GM21367 (cell line): Measurements from ENCODE around the gene PIK3R3.
"Not testable (repeated sequence)": the region's sequence is repeated elsewhere in the genome, so short reads cannot be mapped to it uniquely, and the experiment has no call there.

Experiments
- ATAC-seq: cut with Tn5 transposase; IDR thresholded peaks from one replicate; pipeline ENCODE4 v1.9.1; 2021; ENCODE audit not compliant: unreplicated experiment

The PIK3R3 gene

GRCh38 chr1:46113948-46114347 lies 18.5 kb downstream of the PIK3R3 start:
- ATAC-seq, result no peak

DNA sequence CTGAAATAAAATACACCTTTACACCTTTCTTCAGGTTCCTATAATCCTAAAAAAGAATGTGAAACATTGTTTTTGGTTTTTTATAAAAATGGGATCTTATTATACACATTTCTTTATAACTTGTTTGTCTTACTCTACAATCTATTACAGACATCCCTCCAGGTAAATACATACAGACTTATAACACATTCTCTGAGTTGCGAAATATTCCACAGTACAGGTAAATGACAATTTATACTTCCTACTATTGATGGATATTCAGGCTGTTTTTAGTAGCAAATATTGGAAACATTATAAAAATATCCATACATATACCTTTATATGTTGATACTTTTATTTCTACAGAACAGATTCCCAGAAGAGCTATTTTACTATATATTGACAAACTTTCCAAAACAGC lies 20.3 kb downstream of the PIK3R3 start:
- no peak for ATAC-seq

DNA sequence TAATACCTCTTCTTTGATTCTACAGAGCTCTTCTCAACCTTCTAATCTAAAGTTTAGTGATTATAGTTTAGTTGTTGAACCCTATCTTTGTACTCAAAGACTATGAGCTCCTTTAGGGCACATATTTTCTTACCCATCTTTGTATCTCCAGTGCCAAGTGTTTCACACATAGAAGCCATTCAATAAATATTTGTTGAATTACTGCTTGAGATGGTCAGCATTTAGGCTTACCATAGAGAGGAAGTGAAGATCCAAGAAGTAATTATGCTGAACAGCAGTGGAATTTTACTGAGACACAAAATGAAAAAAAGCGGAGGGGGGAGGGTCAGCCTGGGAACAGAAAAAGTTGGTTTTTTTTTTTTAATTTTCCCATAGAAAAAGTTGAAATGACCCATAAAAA lies 21.9 kb downstream of the PIK3R3 start:
- ATAC-seq, result no peak

DNA sequence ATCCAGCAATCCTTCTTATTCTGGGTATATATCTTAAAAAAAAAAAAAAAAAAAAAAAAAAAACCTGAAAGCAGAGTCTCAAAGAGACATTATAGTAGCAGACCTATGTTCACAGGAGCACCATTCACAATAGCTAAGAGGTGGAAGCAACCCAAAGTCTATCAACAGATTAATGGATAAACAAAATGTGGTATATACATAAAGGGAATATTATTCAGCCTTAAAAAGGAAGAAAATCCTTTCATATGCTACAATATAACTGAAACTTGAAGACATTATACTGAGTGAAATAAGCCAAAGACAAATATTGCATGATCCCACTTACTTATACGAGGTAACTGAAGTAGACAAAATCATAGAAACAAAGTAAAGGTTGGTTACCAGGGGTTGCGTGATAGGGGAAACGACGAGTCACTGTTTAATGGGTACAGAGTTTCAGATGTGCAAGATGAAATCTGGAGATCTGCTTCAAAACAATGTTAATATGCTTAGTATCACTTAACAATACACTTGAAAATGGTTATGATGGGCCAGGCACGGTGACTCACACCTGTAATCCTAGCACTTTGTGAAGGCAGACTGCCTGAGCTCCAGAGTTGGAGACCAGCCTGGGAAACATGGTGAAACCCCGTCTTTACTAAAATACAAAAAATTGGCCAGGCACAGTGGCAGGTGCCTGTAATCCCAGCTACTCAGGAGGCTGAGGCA lies 29.5 kb downstream of the PIK3R3 start:
- ATAC-seq, result no peak

- ATAC-seq, result no peak
Measured at GRCh38 chr1:46099215-46099614, 33.2 kb downstream of the PIK3R3 start.

GRCh38 chr1:46098027-46098712 lies 34.3 kb downstream of the PIK3R3 start:
- ATAC-seq, result no peak

DNA sequence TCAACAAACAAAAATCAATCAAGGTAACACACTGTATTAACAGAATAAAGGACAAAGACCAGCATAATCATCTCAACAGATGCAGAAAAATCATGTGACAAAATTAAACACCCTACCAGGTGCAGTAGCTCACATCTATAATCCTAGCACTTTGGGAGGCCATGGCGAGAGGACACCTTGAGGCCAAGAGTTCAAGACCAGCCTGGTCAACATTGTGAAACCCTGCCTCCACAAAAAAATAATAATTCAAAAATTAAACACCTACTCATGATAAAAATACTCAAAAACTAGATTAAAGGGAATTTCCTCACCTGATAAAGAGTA lies 35.3 kb downstream of the PIK3R3 start:
- ATAC-seq, result no peak

DNA sequence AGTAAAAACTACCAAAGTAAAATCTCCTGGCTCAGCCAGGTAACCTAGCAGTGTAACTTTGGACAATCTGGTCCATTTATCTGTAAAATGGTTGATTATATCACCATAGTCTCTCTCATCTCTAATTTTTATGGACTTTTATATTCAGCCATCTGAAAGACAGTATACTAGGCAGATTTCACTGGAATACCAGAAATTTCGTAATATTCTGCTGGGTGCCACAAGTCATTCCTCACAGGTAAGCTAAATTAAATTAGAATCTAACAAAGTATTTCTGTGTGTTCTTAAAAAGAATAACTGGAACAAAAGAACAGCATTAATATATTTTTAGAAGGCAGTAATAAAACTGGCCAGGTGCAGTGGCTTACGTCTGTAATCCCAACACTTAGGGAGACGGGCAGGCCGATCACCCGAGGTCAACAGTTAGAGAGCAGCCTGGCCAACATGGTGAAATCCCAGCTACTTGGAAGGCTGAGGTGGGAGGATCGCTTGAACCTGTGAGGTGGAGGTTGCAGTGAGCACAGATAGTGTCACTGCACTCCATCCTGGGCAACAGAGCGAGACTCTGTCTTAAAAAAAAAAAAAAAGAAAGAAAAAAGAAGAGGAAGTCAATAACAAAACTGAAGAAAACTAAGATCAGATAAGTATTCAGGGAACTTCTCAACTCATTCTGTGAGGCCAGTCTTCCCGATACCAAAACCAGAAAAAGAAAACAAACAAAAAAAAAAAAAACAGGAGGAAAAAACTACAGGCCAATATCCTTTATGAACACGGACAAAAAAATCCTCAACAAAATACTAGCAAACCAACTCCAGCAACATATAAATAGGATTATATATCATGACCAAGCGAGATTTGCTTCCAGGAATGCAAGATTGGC lies 35.9 kb downstream of the PIK3R3 start:
- ATAC-seq, result no peak

GRCh38 chr1:46095110-46095509 lies 37.3 kb downstream of the PIK3R3 start:
- not testable (repeated sequence) for ATAC-seq

- ATAC-seq, result no peak
Measured at GRCh38 chr1:46094471-46095005, 37.9 kb downstream of the PIK3R3 start.

DNA sequence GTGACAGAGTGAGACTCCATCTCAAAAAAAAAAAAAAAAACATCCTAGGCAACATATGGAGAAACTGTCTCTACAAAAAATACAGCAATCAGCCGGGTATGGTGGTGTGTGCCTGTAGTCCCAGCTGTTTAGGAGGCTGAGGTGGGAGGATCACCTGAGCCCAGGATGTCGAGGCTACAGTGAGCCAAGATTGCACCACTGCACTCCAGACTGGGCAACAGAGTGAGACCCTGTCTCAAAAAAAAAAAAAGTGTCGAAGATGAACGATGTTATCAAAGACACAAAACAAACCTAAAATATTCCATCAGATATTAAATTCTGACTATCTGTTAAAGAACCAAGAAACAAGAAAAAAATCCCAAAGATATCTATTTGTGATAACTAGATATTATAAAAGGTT lies 38.6 kb downstream of the PIK3R3 start:
- not testable (repeated sequence) for ATAC-seq

DNA sequence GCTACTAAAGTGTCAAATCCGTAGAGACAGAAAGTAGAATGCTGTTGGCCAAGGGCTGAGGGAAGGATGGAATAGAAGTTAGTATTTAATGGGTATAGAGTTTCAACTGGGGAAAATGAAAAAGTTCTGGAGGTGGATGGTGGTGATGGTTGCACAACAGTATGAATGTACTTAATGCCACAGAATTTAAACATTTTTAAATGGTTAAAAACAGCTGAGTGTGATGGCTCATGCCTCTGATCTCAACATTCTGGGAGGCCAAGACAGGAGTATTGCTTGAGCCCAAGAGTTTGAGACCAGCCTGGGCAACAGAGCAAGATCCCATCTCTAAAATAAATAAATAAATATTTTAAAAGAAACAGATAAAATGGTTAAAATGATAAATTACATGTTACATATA lies 44.5 kb downstream of the PIK3R3 start:
- ATAC-seq, result no peak

DNA sequence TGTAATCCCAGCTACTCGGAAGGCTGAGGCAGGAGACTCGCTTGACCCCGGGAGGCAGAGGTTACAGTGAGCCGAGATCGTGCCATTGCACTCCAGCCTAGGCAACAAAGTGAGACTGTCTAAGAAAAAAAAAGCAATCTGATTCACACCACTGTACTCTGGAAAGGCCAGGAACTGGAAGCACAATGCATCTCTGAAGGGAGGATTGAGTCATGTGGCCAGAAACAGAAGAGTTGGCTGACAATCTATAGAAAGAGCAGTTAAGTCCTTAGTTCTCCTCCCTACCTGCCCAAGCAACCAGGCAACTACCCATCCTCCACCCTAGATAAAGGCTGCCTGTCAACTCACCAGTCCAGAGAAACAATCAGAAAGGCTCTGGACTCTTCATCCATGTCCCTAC lies 45.9 kb downstream of the PIK3R3 start:
- ATAC-seq, result no peak

DNA sequence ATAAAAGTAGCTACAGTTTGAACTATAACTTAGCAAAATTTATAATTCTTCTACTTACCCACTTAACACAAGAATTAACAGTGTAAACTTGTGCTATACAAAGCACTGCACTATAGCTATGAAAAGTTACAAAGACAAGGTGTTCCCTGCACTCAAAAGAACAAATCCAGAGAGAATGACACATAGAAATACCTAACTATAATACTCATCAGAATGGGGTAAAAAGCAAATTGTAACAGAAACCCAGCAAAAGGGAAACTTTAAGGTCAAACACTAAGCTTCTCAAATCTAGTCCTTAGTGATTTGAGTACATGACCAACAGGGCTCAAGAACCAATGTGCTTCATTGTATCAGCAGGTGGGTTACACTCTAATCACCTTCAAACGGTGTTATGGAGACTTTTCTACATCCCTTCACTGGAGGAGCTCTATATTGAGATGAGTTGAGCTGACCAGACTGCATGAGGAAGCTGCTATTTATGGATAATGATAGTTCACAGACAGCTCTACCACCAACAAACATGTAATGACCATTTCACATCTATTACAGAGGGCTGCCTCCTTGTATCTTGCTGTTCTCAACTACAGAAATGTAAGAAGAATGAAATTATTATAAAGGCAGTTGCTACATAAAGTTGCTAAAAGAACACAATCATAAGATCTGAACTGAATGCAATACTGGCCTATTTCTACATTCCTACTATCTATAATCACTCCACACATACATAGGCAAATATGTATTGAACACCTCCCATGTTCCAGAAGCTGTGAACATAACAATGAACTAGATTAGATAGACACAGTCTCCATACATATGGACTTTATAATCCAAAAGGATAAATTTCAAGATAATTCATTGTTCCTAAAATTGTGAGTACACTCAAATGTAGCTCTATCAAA lies 47.6 kb downstream of the PIK3R3 start:
- no peak for ATAC-seq

GRCh38 chr1:46083579-46083978 lies 48.9 kb downstream of the PIK3R3 start:
- ATAC-seq, result no peak

DNA sequence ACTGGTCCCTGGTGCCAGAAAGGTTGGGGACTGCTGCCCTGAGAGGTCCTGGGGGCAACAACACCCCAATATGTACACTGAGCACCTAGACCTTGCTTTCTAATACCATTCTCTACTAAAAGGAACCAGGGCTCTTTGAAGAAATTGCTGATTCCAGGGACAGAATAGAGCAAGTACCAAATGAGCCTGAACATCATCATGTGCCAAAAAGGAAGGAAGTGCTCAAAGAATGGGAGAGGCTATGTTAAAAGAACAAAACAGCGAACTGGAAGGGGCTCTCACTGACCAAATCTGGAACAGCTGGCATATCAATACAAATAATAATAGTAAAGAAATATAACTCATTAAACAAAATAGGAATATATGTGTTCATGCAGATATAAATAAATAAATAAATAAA lies 50.8 kb downstream of the PIK3R3 start:
- no peak for ATAC-seq

DNA sequence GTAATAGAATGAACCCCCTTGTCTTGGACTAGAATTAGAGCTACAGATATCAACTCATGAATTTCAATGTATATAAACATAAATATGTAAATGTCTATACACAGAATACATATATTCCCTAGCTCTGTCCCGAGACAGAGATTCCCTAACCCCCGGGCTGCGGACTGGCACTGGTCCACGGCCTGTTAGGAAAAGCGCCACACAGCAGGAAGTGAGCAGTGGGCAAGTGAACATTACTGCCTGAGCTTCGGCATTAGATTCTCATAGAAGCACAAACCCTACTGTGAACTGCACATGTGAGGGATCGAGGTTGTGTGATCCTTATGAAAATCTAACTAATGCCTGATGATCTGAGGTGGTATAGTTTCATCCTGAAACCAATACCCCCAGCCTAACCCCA lies 51.2 kb downstream of the PIK3R3 start:
- no peak for ATAC-seq

- ATAC-seq, result no peak
Measured at GRCh38 chr1:46080257-46080656, 52.2 kb downstream of the PIK3R3 start.

DNA sequence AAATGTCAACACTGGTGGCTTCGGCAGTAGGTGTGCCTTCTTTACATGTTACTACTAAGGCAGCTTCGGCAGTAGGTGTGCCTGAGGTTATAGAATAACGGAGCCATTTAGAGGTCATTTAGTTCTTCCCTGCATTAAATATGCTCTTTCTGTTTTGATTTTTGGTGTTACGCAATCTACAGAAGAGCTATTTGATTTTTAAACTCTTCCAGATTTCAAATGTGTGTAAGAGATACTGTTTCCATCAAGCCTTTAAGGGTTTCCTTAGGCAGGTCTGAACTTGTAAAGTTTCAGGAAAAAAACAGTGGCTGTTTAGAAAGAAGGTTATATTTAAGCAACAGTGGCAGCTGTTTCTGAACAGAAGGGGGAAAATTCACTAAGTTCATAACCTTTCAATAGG lies 54.8 kb downstream of the PIK3R3 start:
- ATAC-seq, result no peak

GRCh38 chr1:46076343-46076742 lies 56.1 kb downstream of the PIK3R3 start:
- no peak for ATAC-seq

DNA sequence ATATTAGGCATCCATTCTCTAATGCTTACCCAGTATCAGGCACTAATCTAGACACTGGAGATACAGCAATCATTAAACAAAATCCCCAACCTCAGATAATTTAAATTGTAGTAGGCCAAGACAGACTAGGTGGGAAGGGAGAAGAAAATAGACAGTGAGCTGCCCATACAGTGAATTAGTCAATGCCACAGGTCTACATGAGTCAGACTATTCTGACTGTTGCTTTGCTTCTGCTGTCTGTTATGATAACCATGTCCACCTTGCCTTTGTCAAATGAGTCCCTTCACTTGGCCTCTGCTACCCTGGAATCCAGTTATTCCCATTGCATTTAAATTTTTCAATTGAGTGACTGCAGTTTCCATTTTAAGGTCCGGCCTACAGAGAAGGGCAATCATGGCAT lies 59.5 kb downstream of the PIK3R3 start:
- no peak for ATAC-seq
